ENCODE measurements around the gene C1orf210. TPM values are rescaled to one million over a fixed set of nuclear protein-coding genes. Genes with fewer than 3 reads are reported as not detected.

Gene C1orf210
- total and polyA plus RNA-seq, 9 of the 15 experiments (the other 6 are each of a cell fraction or from before 2014, with no cell fraction given) = 0.21 TPM; not detected in 8

DNA sequence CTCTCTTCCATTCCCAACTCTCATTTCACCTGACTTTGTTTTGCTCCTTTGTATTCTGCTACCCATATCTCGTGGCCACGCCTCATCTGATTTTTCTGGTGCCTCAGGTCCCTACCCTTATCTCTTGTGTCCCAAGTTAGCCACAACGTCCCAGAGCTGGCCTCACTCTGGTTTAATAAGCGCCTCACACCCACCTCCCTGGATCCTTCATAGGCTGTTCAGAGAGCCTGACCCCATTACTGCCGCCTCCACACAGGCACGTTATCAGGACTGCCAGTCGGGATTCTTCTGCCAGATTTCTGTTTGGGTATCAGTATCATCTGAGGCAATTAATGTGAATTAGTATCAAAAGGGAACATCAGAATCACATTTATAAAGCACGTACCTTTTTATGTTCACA, 50.3 kb downstream of the C1orf210 start:
- POLR2A ChIA-PET = interaction anchor here (1.3 kb wide), 1 partner anchor 13 kb away, joined by 4 read pairs; no protein-coding TSS in a partner anchor
- peaks cover 26 to 63% of the 10 kb centered on the region in 2 experiments for H3K27me3 ChIP-seq (ENCODE audit: control insufficient read depth in 2 of 2, insufficient read depth in 2 of 2, low read length in 2 of 2)
- H3K4me3 ChIP-seq = no peak overlapping the region
- no peak overlapping the region for H3K27ac ChIP-seq (ENCODE audit: extremely low read depth, low read depth, low read length)
- no TSS peak for BruUV-seq (replicated peaks)
- no peak for TF ChIP-seq RNF2 (IDR thresholded peaks at IDR 0.05)
- TF ChIP-seq GTF2F1 (IDR thresholded peaks at IDR 0.05; ENCODE audit: low read depth, low read length) = no peak
- no peak for TF ChIP-seq SRF (CRISPR knock-in tag; IDR thresholded peaks at IDR 0.05)
- TF ChIP-seq CCAR2 (IDR thresholded peaks at IDR 0.05; ENCODE audit: low read depth, low read length) = no peak
- no peak for TF ChIP-seq EP400 (IDR thresholded peaks at IDR 0.05)
- TF ChIP-seq ZBTB17 (CRISPR knock-in tag; IDR thresholded peaks at IDR 0.05) = no peak
- no peak for TF ChIP-seq CBX8 (IDR thresholded peaks at IDR 0.05; ENCODE audit: borderline replicate concordance, extremely low read depth, low read depth, low read length, poor library complexity, severe bottlenecking)
- TF ChIP-seq KDM1A (IDR thresholded peaks at IDR 0.05) = peak in 1 of 2 experiments; percentile 32; a peak in 1 of 4 replicates
- no peak for DNase-seq (ENCODE audit: extremely low read depth in 1 of 4, low spot score in 3 of 4)
- FAIRE-seq = no peak
- H3K4me2 ChIP-seq (ENCODE audit: insufficient read depth, low read length) = no peak overlapping the region
- intact Hi-C loops (cut with micrococcal nuclease) = no loop called here
- H3K4me1 ChIP-seq (replicated peaks in 1 of 2; ENCODE audit: control insufficient read depth in 2 of 2, insufficient read depth in 2 of 2, low read length in 2 of 2) = no peaks in the 10 kb centered on the region
- ATAC-seq = no peak
- H3K36me3 ChIP-seq (ENCODE audit: control insufficient read depth, insufficient read depth, low read length) = no peaks in the 10 kb centered on the region
- peaks cover 9% of the 10 kb centered on the region; the same call in 1 of the 2 replicates for H4K20me1 ChIP-seq (replicated peaks; ENCODE audit: control insufficient read depth, insufficient read depth, low read length)
- H3K9me3 ChIP-seq (replicated peaks; ENCODE audit: control insufficient read depth, insufficient read depth, low read depth, low read length) = no peaks in the 10 kb centered on the region
- no peaks in the 10 kb centered on the region for H3K79me2 ChIP-seq (ENCODE audit: control insufficient read depth, insufficient read depth, low read length)
- H3K9me1 ChIP-seq (ENCODE audit: control insufficient read depth, insufficient read depth, low read length) = no peaks in the 10 kb centered on the region
- no peak overlapping the region for H3K9ac ChIP-seq (ENCODE audit: insufficient read depth in 1 of 2, low read depth in 2 of 2, low read length in 2 of 2)
- 1% methylated on average over 8 of the region's 8 CpGs for WGBS (ENCODE audit: insufficient coverage, low coverage, missing lambda C conversion rate)
- H2AFZ ChIP-seq (ENCODE audit: low read depth, low read length) = no peak overlapping the region
- CTCF ChIA-PET (ENCODE audit: low intra/inter-chr PET ratio) = no interaction called here
- in situ Hi-C loops (cut with MboI) = loop anchor here (10.0 kb wide), 1 partner anchor 700 kb away; the partner anchor contains the start of gene ARTN
